Stimulated activated CD4-positive, alpha-beta T cell treated with anti-CD3 and anti-CD28 coated beads, Interleukin-15, amount 100 ng/mL, for 1 hour (primary cell): ENCODE measurements around the gene CCL14.
"Not testable (repeated sequence)": the region's sequence is repeated elsewhere in the genome, so short reads cannot be mapped to it uniquely, and the experiment has no call there.

Experiments used
- DNase-seq, 2 donors: peaks; one replicate each; pipeline ENCODE4 v3.0.0-alpha.2; 2020; ENCODE audit warnings: low read depth in 1 of 2, low spot score in 1 of 2

Gene CCL14

DNA sequence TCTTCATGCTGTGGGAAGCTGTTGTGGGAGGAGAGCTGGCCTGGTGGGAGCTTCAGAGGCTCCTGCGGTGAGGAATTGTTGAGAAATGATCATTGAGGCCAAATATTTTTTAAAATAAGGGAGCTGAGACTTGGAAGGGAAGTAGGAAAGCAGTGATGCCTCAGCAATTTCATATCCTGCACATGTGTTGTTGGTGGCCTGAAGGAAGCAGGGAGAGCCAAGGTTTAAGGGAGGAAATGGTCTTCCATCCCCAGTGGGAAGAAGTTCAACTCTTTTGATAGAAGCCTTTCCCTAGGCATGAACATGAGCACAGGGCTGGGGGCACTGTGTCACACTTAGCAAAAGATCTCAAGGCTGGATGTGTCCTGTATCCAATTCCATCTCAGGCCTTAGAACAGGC, at the start of gene CCL14:
TSS of gene CCL14 (minus strand) at position 87 of the 400 bp plus-strand sequence. CDS start at position 7, 80 bp downstream.
- no peak for DNase-seq

DNA sequence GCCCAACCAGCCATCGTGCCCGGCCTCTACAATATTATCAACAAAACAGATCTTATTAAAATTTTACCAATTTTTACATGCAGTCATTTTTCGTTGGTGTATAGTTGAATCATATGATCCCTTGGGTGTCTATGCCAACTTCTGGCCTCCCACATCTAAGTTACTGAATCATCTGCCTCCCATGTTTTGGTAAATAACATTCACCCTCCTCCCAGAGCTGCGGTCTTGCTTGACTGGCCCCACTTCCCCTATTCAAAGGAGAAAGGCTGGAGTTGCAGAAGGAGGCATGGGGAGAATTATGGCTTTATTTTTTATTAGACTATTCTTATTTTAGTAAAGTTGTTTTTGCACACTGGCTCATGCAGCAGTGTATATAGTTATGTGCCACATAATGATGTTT, 49.7 kb upstream of the CCL14 start:
- DNase-seq, result no peak

DNA sequence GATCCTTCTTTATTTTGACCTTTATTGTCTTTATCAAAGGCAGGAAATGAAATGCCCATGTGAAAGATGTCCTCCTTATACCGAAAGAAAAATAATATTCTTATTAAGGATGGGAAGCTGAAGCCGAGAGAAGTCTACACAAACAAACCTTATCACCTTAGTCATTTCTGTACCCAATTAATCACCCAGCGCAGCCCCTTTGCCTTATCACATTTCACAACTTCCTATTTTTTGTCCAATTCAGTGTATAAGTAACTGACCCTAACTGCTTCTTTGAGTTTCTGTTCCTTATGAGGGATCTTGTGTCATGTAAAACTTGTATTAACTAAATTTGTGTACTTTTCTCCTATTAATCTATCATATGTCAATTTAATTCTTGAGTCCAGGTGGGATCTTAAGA, 47.6 kb upstream of the CCL14 start:
- no peak for DNase-seq

DNA sequence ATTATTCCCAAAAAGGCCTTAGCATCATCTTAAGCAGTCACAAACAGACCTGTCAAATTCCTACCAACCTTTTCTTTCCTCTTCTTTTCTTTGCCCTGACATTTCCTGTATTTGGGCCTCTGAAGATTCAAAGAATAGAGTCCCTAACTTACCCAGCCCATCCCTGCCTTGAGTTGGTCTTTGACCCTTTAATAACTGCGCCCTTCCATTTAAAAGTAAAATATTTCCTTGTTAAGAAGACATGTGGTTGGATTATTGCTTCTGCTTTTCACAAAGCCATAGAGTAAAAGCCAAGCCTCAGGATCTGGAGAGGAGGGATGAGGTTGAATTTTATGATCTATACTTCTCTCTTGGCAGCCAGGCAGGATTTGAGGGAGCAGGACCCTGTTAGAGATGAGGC, 44.4 kb upstream of the CCL14 start:
- DNase-seq, result no peak

DNA sequence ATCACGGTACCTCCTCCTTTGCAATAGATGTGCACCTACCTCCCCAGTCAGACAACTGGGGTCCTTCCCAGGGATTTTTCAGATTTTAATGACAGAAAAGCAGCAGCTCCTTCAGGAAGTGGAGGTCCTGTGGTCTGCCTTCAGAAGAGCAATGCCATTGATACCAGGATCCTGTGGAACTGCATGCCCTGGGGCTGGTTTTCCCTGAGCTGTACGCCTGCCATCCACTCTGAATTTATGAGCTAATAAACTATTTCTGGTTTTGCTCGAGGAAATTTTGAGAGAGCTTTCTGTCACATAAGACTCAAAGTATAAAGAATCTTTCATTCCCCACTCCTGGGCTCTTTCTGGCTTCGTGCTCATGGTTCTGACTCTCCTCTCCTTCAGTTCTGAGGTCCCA, 41.2 kb upstream of the CCL14 start:
- DNase-seq, result no peak

DNA sequence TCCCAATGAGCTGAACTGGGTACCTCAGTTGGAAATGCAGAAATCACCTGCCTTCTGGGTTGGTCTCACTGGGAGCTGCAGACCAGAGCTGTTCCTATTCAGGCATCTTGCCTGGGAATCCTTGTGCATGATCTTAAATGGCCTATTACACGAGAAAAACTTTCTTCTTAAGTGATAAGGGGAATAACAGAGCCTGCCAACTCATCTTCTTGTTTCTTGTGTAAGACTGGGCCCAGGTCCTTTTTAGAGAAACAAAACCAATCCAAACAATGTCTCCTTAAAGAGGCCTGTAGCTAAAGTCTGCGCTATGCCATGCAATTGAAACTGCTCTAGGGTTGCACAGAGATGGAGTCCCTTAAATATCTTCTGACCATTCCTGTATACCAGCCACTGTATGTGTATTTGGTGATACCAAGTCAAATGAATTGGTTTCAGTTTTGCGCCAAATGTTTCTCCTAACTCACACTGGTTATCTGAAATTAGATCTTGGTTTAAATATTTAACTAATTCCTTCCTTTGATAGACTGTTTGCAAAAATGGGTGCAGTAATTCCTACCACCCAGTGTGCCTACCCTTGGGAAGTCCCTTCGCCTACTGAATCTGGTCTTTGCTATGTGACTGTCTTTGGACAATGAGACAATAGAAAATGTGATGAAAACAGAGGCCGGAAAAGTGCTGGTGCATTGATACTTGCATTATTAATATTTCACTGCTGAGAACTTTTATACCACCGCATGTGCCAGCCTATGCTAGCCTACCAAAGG, 37.8 kb upstream of the CCL14 start:
- DNase-seq, result no peak

DNA sequence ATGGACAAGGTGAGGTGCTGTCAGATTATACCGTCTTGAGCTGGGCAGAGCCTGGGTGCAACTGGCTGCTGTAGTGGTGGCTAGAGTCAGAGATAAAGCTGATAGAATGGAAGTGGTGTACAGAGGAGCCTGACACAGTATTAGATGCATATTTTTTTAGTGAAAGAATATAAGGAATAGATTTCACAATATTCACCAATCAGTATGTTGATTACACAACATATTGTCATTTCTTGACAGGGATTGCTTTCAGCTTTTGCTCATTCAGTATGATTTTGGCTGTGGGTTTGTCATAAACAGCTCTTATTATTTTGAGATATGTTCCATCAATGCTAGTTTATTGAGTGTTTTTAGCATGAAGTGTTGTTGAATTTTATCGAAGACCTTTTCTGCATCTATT, 32.9 kb upstream of the CCL14 start:
- no peak for DNase-seq

DNA sequence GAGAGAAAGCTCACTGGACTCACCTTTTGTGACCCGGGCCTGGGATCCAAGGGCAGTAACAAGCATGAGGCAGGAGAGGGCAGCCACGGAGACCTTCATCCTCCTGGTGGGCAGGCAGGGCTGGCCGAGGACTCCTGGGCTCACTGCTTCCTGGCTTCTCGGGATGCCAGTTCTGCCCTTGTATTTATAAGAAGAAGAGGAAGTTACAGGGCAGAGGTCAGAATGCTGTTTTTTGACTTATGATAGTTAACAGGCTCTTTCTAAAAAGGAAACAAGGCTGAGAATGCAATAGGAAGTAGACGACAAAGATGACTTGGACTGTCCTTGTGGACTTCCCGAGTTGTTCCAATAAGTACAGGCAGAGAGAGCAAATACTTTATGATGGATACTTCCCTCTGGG, 31.3 kb upstream of the CCL14 start, which contains the start of gene CCL23:
TSS of gene CCL23 (minus strand) at position 174 of the 400 bp plus-strand sequence. CDS start at position 99, 75 bp downstream.
- DNase-seq, result no peak

DNA sequence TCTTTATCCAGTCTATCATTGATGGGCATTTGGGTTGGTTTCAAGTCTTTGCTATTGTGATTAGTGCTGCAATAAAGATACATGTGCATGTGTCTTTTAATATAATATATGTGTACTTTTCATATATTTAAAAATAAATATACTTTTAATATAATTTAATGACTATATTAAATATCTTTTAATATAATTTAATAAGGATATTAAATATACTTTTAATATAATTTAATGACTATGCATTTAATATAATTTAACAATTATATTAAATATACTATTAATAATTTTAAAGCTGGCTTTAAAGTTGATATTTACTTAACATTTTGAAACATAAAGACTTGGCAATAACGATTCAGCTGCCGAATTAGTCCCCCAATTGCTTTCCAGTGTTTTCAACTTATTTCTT, 30.0 kb upstream of the CCL14 start:
- DNase-seq, result no peak

DNA sequence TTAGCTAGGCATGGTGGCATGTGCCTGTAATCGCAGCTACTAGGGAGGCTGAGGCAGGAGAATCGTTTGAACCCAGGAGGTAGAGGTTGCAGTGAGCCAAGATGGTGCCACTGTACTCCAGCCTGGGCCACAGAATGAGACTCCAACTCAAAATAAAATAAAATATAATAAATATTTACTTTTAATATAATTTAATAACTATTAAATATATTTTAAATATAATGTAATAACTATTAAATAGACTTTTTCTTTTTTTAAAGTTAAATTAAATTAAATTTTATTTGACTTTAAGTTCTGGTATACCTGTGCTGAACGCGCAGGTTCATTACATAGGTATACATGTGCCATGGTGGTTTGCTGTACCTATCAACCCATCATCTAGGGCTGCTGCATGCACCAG, 29.4 kb upstream of the CCL14 start:
- DNase-seq, result not testable (repeated sequence)

DNA sequence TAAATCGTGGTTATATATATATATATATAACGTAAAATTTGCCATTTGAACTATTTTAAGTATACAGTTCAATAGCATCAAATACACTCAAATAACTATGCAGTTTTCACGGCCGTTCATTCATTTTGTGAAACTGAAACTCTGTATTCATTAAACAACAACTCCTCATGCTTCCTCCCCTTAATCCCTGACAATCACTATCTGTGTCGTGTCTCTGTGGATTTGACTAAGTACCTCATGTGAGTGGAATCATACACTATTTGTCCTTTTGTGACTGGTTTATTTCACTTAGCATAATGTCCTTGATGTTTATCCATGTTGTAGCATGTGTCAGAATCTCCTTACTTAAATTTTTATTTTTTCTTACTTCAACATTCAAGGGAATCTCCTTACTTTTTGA, 28.4 kb upstream of the CCL14 start:
- DNase-seq, result no peak

DNA sequence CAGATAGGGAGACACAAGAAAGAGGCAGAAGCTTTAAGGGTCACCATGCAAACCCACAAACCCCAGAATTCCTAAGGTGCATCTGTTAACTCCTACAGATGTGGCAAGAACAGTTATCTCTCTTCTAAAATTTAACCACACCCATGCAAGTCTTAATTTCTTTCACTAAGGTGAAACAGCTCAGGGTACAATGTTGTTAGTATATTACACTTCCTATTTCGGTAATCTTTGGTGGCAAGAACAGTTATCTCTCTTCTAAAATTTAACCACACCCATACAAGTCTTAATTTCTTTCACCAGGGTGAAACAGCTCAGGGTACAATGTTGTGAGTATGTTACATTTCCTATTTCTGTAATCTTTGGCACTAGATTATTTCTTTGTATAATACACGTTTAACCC, 24.7 kb upstream of the CCL14 start:
- no peak for DNase-seq

DNA sequence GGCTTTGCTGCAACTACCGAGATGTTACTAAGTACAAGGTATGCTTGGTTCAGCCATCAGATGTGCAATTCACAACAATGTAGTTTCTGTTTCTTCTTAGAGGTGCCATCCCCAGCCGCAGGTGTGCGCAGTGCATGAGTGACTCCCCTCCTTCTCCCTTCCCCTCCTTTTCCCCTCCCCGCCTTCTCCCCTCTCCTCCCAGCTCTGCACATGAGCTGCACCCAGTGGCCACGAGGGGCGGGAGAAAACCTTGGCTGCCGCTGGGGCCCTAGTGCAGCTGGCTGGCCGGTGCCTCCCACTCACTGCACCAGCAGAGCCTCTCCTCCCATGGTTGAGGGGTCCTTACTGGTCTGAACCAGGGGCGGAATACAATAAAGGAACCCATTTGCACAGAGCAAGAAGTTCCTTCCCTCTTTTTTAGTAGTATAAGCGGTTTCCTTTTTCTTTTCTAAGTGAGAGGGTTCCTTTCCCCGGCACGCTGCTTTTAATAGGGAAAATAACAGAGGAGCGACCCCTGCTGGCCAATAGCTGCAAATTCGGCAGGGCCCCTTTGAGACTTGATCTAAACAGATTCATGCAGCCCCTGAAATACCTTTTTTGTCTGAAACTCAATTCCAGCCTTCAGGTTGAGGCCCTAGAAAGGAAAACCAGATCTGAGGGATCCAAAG, 22.6 kb upstream of the CCL14 start:
- no peak for DNase-seq

DNA sequence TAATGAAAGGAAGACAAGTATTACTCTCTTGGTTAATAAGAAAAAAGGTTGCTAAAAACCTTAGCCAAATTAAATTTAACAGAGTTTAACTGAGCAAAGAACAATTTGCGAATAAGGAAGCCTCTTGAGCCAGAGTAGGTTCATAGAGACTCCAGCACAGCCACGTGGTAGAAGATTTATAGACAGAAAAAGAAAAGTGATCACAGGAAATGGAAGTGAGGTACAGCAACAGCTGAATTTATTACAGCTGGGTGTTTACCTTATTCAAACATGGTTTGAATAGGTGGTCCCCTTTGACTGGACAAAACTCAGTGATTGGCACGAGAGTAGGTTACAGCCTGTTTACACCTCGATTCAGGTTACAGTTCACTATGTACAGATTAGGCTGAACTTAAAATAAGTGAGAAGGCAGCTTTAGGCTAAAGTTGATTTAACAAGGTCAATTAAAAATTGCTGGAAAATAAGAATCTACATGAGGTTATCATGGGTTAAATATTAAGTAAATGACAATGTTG, 18.1 kb upstream of the CCL14 start:
- DNase-seq, result no peak

DNA sequence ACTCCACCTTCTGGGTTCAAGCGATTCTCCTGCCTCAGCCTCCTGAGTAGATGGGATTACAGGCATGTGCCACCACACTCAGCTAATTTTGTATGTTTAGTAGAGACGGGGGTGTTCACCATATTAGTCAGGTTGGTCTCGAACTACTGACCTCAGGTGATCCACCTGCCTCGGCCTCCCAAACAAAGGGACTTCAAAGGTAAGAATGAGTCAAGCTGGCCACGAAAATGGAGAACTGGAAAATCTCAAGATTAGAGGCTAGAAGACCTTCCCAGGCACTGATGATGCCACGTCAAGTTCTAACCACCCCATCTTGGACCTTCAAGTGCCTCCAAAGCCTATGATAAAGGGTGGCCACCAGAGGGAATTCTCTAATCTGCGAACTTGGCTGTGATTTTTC, 16.1 kb upstream of the CCL14 start:
- no peak for DNase-seq

DNA sequence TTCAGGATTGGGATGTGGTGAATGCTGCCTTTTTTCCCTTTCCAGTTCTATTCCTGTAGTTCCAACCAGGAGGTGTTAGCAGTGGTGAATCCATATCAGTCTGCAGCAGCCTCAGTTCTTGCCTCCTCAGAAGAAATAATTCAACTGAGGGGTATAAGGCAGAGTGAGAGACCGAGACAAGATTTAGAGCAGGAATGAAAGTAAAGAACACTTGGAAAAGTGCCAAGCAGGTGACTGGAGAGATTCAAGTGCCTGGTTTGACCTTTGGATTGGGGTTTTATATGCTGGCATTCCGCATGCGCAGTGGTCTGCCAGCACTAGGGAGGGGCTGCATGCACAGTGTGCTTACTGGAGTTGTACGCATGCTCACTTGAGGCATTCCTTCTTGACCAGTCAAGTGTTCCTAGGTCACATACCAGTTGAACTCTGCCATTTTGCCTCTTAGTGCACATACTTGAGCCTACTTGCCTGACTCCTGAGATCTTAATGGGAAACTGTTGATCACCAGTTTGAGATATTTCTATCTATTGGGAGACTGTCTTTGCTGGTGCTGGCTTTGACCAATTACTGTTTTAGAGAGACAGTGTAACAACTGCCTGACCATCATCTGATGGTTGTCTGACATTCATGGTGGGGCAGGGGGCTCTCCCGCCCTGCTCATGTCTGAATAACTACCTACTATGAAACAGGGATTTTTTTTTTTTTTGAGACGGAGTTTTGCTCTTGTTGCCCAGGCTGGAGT, 15.5 kb upstream of the CCL14 start:
- no peak for DNase-seq

DNA sequence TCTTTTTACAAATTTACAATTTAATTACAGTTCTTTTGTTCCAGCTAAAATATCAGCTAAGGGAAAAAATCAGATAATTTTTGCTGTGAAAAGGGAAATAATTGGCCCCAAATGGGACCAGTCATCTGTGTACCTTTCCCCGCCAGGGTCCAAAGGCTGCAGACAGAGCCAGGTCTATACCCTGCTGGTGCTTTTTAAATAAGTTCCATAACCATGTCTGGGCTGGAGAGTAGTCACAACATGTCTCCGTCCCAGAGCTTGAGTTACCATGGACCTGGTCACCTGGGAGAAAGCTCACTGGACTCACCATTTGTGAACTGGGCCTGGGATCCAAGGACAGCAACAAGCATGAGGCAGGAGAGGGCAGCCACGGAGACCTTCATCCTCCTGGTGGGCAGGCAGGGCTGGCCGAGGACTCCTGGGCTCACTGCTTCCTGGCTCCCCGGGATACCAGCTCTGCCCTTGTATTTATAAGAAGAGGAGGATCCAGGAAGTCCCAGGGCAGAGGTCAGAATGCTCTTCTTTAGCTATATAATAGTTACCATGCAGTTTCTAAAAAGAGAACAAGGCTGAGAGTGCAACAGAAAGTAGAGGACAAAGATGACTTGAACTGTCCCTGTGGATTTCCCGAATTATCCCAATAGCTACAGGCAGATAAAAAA, 14.7 kb upstream of the CCL14 start, which contains the start of gene CCL15:
TSS of gene CCL15 (minus strand) at position 444 of the 662 bp plus-strand sequence. CDS start at position 383, 61 bp downstream.
- no peak for DNase-seq

DNA sequence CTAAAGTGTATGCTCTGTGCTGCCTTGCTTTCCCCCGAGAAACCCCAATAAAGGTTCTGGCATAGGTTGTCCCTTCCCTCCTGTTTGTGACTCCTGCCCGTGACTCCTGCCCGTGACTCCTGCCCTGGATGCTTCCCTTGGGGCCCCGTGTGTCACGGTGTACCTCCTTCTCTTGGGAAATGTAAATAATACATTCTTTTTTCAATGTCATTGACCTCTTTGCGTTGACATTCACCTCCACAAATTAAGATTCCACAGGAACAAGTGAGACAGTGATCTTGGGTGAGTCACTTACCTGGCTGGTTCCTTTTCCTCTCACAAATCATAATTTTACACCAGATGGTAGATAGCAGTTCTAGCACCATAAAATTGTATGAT, 14.2 kb upstream of the CCL14 start:
- no peak for DNase-seq

DNA sequence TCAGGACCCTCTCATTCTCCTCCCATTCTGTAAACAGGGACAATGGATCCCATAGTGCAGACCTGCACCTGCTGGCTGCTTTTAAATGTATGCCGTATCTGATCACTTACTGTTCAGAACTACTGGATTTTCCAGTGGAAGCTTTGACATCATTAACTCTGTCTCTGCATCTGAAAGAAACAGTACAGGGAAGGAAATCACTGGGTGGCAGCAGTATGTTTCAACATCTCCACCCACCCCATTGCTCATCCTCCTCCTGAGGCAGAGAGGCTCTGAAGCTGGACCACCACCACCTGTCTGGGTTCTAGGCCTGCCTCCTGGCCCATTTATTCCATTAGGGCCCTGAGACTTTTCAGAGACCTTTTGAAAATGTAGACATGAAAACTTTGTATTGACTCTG, 12.2 kb upstream of the CCL14 start:
- no peak for DNase-seq

DNA sequence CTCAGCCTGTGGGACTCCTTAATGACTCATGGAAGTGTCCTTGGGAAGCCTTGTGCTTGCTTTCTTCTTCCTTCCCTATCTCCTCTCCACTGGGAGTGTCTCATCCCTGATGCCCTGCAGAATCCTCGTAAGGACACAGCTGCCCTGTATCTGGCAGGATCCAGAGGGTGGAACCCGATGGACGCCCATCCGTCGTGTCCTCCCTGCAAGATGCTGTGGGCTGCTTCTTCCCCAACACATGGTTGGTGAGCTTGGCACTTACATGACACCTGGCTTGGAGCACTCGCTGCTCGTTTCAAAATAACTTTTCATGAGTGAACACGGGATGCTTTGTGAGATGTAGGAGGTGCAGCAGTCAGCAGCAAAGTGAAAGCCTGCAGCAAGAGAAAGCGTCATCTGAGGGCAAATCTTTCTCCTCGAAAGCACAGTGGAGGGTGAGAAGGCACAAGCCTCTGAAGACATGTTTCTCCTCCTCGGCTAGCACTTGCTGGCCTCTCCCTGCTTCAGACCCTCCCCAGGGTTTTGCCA, 11.6 kb upstream of the CCL14 start:
- no peak for DNase-seq

DNA sequence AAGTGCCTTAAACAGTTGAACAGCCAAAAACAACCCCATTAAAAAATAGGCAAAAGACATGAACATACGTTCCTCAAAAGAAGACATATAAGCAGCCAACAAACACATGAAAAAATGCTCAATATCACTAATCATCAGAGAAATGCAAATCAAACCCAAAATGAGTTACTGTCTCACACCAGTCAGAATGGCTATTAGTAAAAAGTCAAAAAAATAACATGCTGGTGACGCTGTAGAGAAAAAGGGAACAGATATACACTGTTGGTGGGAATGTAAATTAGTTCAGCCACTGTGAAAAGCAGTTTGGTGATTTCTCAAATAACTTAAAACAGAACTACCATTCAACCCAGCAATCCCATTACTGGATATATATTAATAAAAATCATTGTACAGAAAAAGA, 8.8 kb upstream of the CCL14 start:
- not testable (repeated sequence) for DNase-seq
